ENCODE results near the gene FNTB.

DNA sequence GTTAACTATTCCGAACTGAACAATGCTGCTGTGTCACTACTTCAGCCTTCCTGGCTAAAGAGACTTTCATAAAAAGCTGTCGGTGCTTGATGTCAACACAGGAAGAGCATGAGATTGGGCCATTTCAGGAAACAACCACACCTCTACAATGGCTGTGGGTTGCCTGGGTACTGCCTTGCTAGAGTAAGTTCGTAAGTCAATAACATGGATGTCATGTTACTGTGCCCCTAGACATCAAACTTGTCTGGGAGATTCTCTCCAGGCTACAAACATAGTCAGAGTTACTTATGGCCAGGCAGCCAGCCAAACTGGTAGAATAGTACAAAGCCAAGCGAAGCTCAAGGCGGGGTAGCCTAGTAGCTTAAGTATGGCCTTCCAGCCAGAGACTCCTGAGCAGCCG is 92.5 kb downstream of the FNTB start:
- TF ChIP-seq, protein P1, sequence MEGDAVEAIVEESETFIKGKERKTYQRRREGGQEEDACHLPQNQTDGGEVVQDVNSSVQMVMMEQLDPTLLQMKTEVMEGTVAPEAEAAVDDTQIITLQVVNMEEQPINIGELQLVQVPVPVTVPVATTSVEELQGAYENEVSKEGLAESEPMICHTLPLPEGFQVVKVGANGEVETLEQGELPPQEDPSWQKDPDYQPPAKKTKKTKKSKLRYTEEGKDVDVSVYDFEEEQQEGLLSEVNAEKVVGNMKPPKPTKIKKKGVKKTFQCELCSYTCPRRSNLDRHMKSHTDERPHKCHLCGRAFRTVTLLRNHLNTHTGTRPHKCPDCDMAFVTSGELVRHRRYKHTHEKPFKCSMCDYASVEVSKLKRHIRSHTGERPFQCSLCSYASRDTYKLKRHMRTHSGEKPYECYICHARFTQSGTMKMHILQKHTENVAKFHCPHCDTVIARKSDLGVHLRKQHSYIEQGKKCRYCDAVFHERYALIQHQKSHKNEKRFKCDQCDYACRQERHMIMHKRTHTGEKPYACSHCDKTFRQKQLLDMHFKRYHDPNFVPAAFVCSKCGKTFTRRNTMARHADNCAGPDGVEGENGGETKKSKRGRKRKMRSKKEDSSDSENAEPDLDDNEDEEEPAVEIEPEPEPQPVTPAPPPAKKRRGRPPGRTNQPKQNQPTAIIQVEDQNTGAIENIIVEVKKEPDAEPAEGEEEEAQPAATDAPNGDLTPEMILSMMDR (IDR thresholded peaks at IDR 0.05): no peak
- TF ChIP-seq EZH2 (IDR thresholded peaks at IDR 0.05; ENCODE audit: borderline replicate concordance, insufficient read depth, low read depth, low read length, poor library complexity, severe bottlenecking): no peak
